HEK293 (cell line): ENCODE results near the gene METTL22.
A peak's percentile ranks its signal among the peaks of the same experiment; 100 is the strongest.

ENCODE experiments used
- CTCF ChIA-PET: fragments of 350-600 bp; formaldehyde crosslinking; extraction: SDS; loops from one replicate; lab custom pipeline; 2021; ENCODE audit warnings: antibody characterized with exemption; lab: Yijun Ruan, JAX
- POLR2A ChIA-PET: fragments of 300-600 bp; formaldehyde crosslinking; extraction: SDS; loops from one replicate; lab custom pipeline; 2020; ENCODE audit warnings: antibody characterized with exemption, inconsistent platforms; lab: Yijun Ruan, JAX
- H3K27ac ChIP-seq: fragments of 200-500 bp; sonication (Bioruptor generic); 2 replicates; pipeline ENCODE4 v1.5.1; 2014; ENCODE audit warnings: low read depth, low read length, control low read depth, inconsistent platforms; ENCODE audit errors: extremely low read depth
- H3K36me3 ChIP-seq, 2 experiments: fragments of 200-500 bp in 1 of 2; sonication (Bioruptor generic) in 1 of 2; 1 replicate in 1 of 2; 2 replicates in 1 of 2; pipeline ENCODE4 v1.5.1; 2014 to 2017; ENCODE audit warnings: inconsistent platforms in 2 of 2, low read length in 2 of 2; ENCODE audit not compliant: control insufficient read depth in 2 of 2, insufficient read depth in 1 of 2
- H3K4me1 ChIP-seq: fragments of 200-500 bp; sonication (Bioruptor generic); 2 replicates; pipeline ENCODE4 v1.5.1; 2014; ENCODE audit warnings: mild to moderate bottlenecking, low read length, inconsistent platforms; ENCODE audit not compliant: control insufficient read depth, insufficient read depth
- H3K4me3 ChIP-seq: 2 replicates; pipeline ENCODE4 v1.5.1; 2011; ENCODE audit warnings: low read depth, mild to moderate bottlenecking, control low read depth, low read length, moderate library complexity
- H3K9me3 ChIP-seq: fragments of 200-500 bp; sonication (Bioruptor generic); 2 replicates; pipeline ENCODE4 v1.5.1; 2014; ENCODE audit warnings: low read depth, low read length, inconsistent platforms; ENCODE audit not compliant: control insufficient read depth, insufficient read depth
- EGR2 ChIP-seq: fragments of 450-650 bp; formaldehyde crosslinking; IDR thresholded peaks from 2 replicates; pipeline ENCODE4 v1.5.1; 2016; ENCODE audit warnings: low read depth, missing biosample characterization, missing genetic modification characterization
- HIC1 ChIP-seq: fragments of 450-650 bp; formaldehyde crosslinking; IDR thresholded peaks from 2 replicates; pipeline ENCODE4 v1.5.1; 2016; ENCODE audit warnings: missing biosample characterization, missing genetic modification characterization
- KLF9 ChIP-seq: fragments of 450-650 bp; formaldehyde crosslinking; IDR thresholded peaks from 2 replicates; pipeline ENCODE4 v1.5.1; 2016; ENCODE audit warnings: missing biosample characterization, missing genetic modification characterization, low read depth
- RBAK ChIP-seq: fragments of 450-650 bp; formaldehyde crosslinking; IDR thresholded peaks from 2 replicates; pipeline ENCODE4 v1.5.1; 2016; ENCODE audit warnings: missing biosample characterization, missing genetic modification characterization
- SETDB1 ChIP-seq: IDR thresholded peaks from one replicate; pipeline ENCODE4 v1.6.1; 2017; ENCODE audit warnings: mild to moderate bottlenecking, low read length, moderate library complexity, mixed read lengths; ENCODE audit not compliant: insufficient read length
- SP2 ChIP-seq: fragments of 450-650 bp; formaldehyde crosslinking; IDR thresholded peaks from 2 replicates; pipeline ENCODE4 v1.5.1; 2016; ENCODE audit warnings: missing biosample characterization, missing genetic modification characterization
- SP7 ChIP-seq: fragments of 450-650 bp; formaldehyde crosslinking; IDR thresholded peaks from 2 replicates; pipeline ENCODE4 v1.5.1; 2016; ENCODE audit warnings: missing biosample characterization, missing genetic modification characterization
- TRIM28 ChIP-seq: IDR thresholded peaks from 2 replicates; pipeline ENCODE4 v1.6.1; 2011; ENCODE audit warnings: low read length, control low read depth, borderline replicate concordance
- ZFHX2 ChIP-seq: fragments of 450-650 bp; formaldehyde crosslinking; conservative IDR thresholded peaks from 2 replicates; pipeline ENCODE4 v1.5.1; 2016; ENCODE audit warnings: missing biosample characterization, missing genetic modification characterization
- ZNF133 ChIP-seq: fragments of 450-650 bp; formaldehyde crosslinking; IDR thresholded peaks from 2 replicates; pipeline ENCODE4 v1.5.1; 2016; ENCODE audit warnings: missing biosample characterization, missing genetic modification characterization
- ZNF214 ChIP-seq: fragments of 450-650 bp; formaldehyde crosslinking; IDR thresholded peaks from 2 replicates; pipeline ENCODE4 v1.5.1; 2017; ENCODE audit warnings: missing biosample characterization, mild to moderate bottlenecking, missing genetic modification characterization, borderline replicate concordance
- ZNF239 ChIP-seq: fragments of 450-650 bp; formaldehyde crosslinking; IDR thresholded peaks from 2 replicates; pipeline ENCODE4 v1.5.1; 2016; ENCODE audit warnings: missing biosample characterization, missing genetic modification characterization
- ZNF24 ChIP-seq: fragments of 450-650 bp; formaldehyde crosslinking; IDR thresholded peaks from 2 replicates; pipeline ENCODE4 v1.5.1; 2016; ENCODE audit warnings: missing biosample characterization, missing genetic modification characterization
- ZNF37A ChIP-seq: fragments of 450-650 bp; IDR thresholded peaks from 2 replicates; pipeline ENCODE4 v1.5.1; 2018; ENCODE audit warnings: missing biosample characterization, missing genetic modification characterization
- ZNF449 ChIP-seq: fragments of 450-650 bp; formaldehyde crosslinking; IDR thresholded peaks from 2 replicates; pipeline ENCODE4 v1.5.1; 2017; ENCODE audit warnings: missing biosample characterization, mild to moderate bottlenecking, missing genetic modification characterization, moderate library complexity
- ZNF530 ChIP-seq: fragments of 450-650 bp; formaldehyde crosslinking; IDR thresholded peaks from 2 replicates; pipeline ENCODE4 v1.5.1; 2016; ENCODE audit warnings: low read depth, missing biosample characterization, missing genetic modification characterization
- ZNF560 ChIP-seq: fragments of 450-650 bp; formaldehyde crosslinking; IDR thresholded peaks from 2 replicates; pipeline ENCODE4 v1.5.1; 2017; ENCODE audit warnings: missing biosample characterization, missing genetic modification characterization, borderline replicate concordance
- ZNF623 ChIP-seq: fragments of 450-650 bp; formaldehyde crosslinking; IDR thresholded peaks from 2 replicates; pipeline ENCODE4 v1.5.1; 2016; ENCODE audit warnings: missing biosample characterization, missing genetic modification characterization
- ZNF664 ChIP-seq: fragments of 450-650 bp; formaldehyde crosslinking; IDR thresholded peaks from 2 replicates; pipeline ENCODE4 v1.5.1; 2016; ENCODE audit warnings: missing biosample characterization, missing genetic modification characterization
- ZNF677 ChIP-seq: fragments of 450-650 bp; IDR thresholded peaks from 2 replicates; pipeline ENCODE4 v1.5.0; 2018; ENCODE audit warnings: missing biosample characterization, mild to moderate bottlenecking, missing genetic modification characterization, moderate library complexity
- ZNF707 ChIP-seq: fragments of 450-650 bp; formaldehyde crosslinking; IDR thresholded peaks from 2 replicates; pipeline ENCODE4 v1.5.1; 2016; ENCODE audit warnings: missing biosample characterization, missing genetic modification characterization
- ZNF776 ChIP-seq: fragments of 450-650 bp; formaldehyde crosslinking; IDR thresholded peaks from 2 replicates; pipeline ENCODE4 v1.5.0; 2017; ENCODE audit warnings: missing biosample characterization, missing genetic modification characterization, borderline replicate concordance
- ZXDB ChIP-seq: fragments of 450-650 bp; formaldehyde crosslinking; IDR thresholded peaks from 2 replicates; pipeline ENCODE4 v1.5.1; 2016; ENCODE audit warnings: missing biosample characterization, missing genetic modification characterization

Gene METTL22

GRCh38 chr16:8595783-8596182 is 25.7 kb upstream of the METTL22 start:
- Histone ChIP-seq H3K4me1 (no peaks in the 10 kb centered on the region), H3K36me3 (no peaks in the 10 kb centered on the region), H3K9me3 (no peaks in the 10 kb centered on the region), H3K4me3 (no peak overlapping the region), H3K27ac (no peak overlapping the region)
- CTCF ChIA-PET = interaction anchor here (0.6 kb wide), 1 partner anchor 518 kb away, joined by 3 read pairs; no protein-coding TSS in a partner anchor
- POLR2A ChIA-PET = no interaction called here
- TF ChIP-seq ZNF776 (tag by site-specific recombination) (no peak), ZNF214 (no peak), ZNF37A (tag by site-specific recombination) (no peak), ZNF133 (no peak), RBAK (tag by site-specific recombination) (no peak)

- H3K4me3 ChIP-seq = no peak overlapping the region
- TF ChIP-seq ZNF24 (tag by site-specific recombination) = no peak
- 0 out of 2 replicates have a peak, but pooled peaks have one; percentile 13 for TF ChIP-seq TRIM28
- CTCF ChIA-PET = no interaction called here
These were observed 24.9 kb upstream of the METTL22 start for GRCh38 chr16:8596581-8596980.

GRCh38 chr16:8600144-8600775 is 21.2 kb upstream of the METTL22 start:
- ChIA-PET POLR2A (no interaction called here), CTCF (no interaction called here)
- Histone ChIP-seq H3K36me3 (no peaks in the 10 kb centered on the region), H3K9me3 (no peaks in the 10 kb centered on the region), H3K27ac (no peak overlapping the region), H3K4me1 (no peaks in the 10 kb centered on the region), H3K4me3 (no peak overlapping the region)
- TF ChIP-seq EGR2 (tag by site-specific recombination) (peak; percentile 51), ZNF677 (no peak)

More at GRCh38 chr16:8596581-8596980, 24.9 kb upstream of the METTL22 start:
- POLR2A ChIA-PET = no interaction called here
- no peaks in the 10 kb centered on the region for H3K4me1 ChIP-seq
- H3K9me3 ChIP-seq = no peaks in the 10 kb centered on the region
- H3K36me3 ChIP-seq = no peaks in the 10 kb centered on the region
- H3K27ac ChIP-seq = no peak overlapping the region

GRCh38 chr16:8605554-8605953 is 15.9 kb upstream of the METTL22 start:
- POLR2A ChIA-PET = no interaction called here
- TF ChIP-seq ZNF623 (tag by site-specific recombination) (no peak), ZNF677 (peak; percentile 94)
- CTCF ChIA-PET = interaction anchor here (0.6 kb wide), 2 partner anchors 352 to 1138 kb away, joined by 4 to 5 read pairs; no protein-coding TSS in a partner anchor

GRCh38 chr16:8607214-8607613 is 14.3 kb upstream of the METTL22 start:
- no peaks in the 10 kb centered on the region for H3K9me3 ChIP-seq
- ChIA-PET POLR2A (no interaction called here), CTCF (no interaction called here)
- H3K4me3 ChIP-seq = no peak overlapping the region
- H3K36me3 ChIP-seq = no peaks in the 10 kb centered on the region
- H3K27ac ChIP-seq = no peak overlapping the region
- H3K4me1 ChIP-seq = no peaks in the 10 kb centered on the region
- no peak for TF ChIP-seq SP2 (tag by site-specific recombination)
- no peak for TF ChIP-seq ZNF239
- peak; percentile 72 for TF ChIP-seq ZFHX2
- TF ChIP-seq ZNF707 (tag by site-specific recombination) = no peak
- no peak for TF ChIP-seq SP7 (tag by site-specific recombination)
- TF ChIP-seq ZNF664 (tag by site-specific recombination) = no peak
- TF ChIP-seq ZNF449 (tag by site-specific recombination) = no peak
- TF ChIP-seq ZNF530 (tag by site-specific recombination) = no peak
- peak; percentile 83 for TF ChIP-seq EGR2 (tag by site-specific recombination)
- no peak for TF ChIP-seq ZXDB (tag by site-specific recombination)
- no peak for TF ChIP-seq ZNF560 (tag by site-specific recombination)
- TF ChIP-seq SETDB1 = no peak
- no peak for TF ChIP-seq HIC1 (tag by site-specific recombination)
- TF ChIP-seq KLF9 (tag by site-specific recombination) = no peak

More at GRCh38 chr16:8605554-8605953, 15.9 kb upstream of the METTL22 start:
- Histone ChIP-seq H3K4me1 (no peaks in the 10 kb centered on the region), H3K9me3 (no peaks in the 10 kb centered on the region), H3K27ac (no peak overlapping the region), H3K4me3 (no peak overlapping the region), H3K36me3 (no peaks in the 10 kb centered on the region)
